ENCODE data around the gene IL17F.

- no peak for TF ChIP-seq POLR2A (IDR thresholded peaks at IDR 0.05)
- no peak for TF ChIP-seq CTCF (IDR thresholded peaks at IDR 0.05)
Observed at GRCh38 chr6:52233975-52234823, 10.1 kb downstream of the IL17F start.

All from ovary (tissue), 3 donors.